GM18873 (cell line): Measurements from ENCODE around the gene SHROOM2.
"Not testable (repeated sequence)": the region's sequence is repeated elsewhere in the genome, so short reads cannot be mapped to it uniquely, and the experiment has no call there.

Experiments
- ATAC-seq: cut with Tn5 transposase; IDR thresholded peaks from one replicate; pipeline ENCODE4 v1.9.1; 2021; ENCODE audit warnings: mild to moderate bottlenecking, moderate library complexity, moderate number of reproducible peaks; ENCODE audit not compliant: unreplicated experiment, low FRiP score

The SHROOM2 gene

GRCh38 chrX:9785944-9786797 is at the start of gene SHROOM2:
Gene SHROOM2, plus strand, starts transcription at chrX:9786429. Its CDS starts 117 bp downstream, at chrX:9786546.
- ATAC-seq = no peak

- no peak for ATAC-seq
Observed at GRCh38 chrX:9737363-9737762, 48.9 kb upstream of the SHROOM2 start.

GRCh38 chrX:9738151-9738550 is 48.1 kb upstream of the SHROOM2 start:
- ATAC-seq = no peak

- ATAC-seq = no peak
Observed at GRCh38 chrX:9739130-9739529, 47.1 kb upstream of the SHROOM2 start.

- no peak for ATAC-seq
Observed at GRCh38 chrX:9745417-9746115, 40.7 kb upstream of the SHROOM2 start.

- no peak for ATAC-seq
Observed at GRCh38 chrX:9746148-9746888, 39.9 kb upstream of the SHROOM2 start.

- no peak for ATAC-seq
Observed at GRCh38 chrX:9747644-9748043, 38.6 kb upstream of the SHROOM2 start.

GRCh38 chrX:9749146-9749692 is 37.0 kb upstream of the SHROOM2 start:
- ATAC-seq = no peak

GRCh38 chrX:9757366-9757765 is 28.9 kb upstream of the SHROOM2 start:
- ATAC-seq = no peak

- ATAC-seq = no peak
Observed at GRCh38 chrX:9758021-9758638, 28.1 kb upstream of the SHROOM2 start.

GRCh38 chrX:9759337-9759736 is 26.9 kb upstream of the SHROOM2 start:
- ATAC-seq = no peak

GRCh38 chrX:9765072-9765736 is 21.0 kb upstream of the SHROOM2 start:
- no peak for ATAC-seq

- ATAC-seq = no peak
Observed at GRCh38 chrX:9765737-9766097, 20.5 kb upstream of the SHROOM2 start, which contains the start of gene GPR143. Gene GPR143, minus strand, starts transcription at chrX:9765847. Its CDS starts 30 bp downstream, at chrX:9765817.

GRCh38 chrX:9767375-9767774 is 18.9 kb upstream of the SHROOM2 start:
- no peak for ATAC-seq

GRCh38 chrX:9768321-9768839 is 17.8 kb upstream of the SHROOM2 start:
- not testable (repeated sequence) for ATAC-seq

GRCh38 chrX:9770319-9770718 is 15.9 kb upstream of the SHROOM2 start:
- no peak for ATAC-seq

- ATAC-seq = no peak
Observed at GRCh38 chrX:9772943-9773342, 13.3 kb upstream of the SHROOM2 start.

- no peak for ATAC-seq
Observed at GRCh38 chrX:9775930-9776329, 10.3 kb upstream of the SHROOM2 start.

GRCh38 chrX:9781941-9782340 is 4.3 kb upstream of the SHROOM2 start:
- no peak for ATAC-seq

- ATAC-seq = no peak
Observed at GRCh38 chrX:9784332-9784731, 1.9 kb upstream of the SHROOM2 start.
